ENCODE data around the gene PLEKHO2.

- TF ChIP-seq CTCF (IDR thresholded peaks at IDR 0.05) (no peak), POLR2A (IDR thresholded peaks at IDR 0.05) (peak; percentile 38)
Observed at GRCh38 chr15:64893481-64894394, 52.0 kb downstream of the PLEKHO2 start.
